ENCODE measurements around the gene ATP5ME.

Gene ATP5ME

DNA sequence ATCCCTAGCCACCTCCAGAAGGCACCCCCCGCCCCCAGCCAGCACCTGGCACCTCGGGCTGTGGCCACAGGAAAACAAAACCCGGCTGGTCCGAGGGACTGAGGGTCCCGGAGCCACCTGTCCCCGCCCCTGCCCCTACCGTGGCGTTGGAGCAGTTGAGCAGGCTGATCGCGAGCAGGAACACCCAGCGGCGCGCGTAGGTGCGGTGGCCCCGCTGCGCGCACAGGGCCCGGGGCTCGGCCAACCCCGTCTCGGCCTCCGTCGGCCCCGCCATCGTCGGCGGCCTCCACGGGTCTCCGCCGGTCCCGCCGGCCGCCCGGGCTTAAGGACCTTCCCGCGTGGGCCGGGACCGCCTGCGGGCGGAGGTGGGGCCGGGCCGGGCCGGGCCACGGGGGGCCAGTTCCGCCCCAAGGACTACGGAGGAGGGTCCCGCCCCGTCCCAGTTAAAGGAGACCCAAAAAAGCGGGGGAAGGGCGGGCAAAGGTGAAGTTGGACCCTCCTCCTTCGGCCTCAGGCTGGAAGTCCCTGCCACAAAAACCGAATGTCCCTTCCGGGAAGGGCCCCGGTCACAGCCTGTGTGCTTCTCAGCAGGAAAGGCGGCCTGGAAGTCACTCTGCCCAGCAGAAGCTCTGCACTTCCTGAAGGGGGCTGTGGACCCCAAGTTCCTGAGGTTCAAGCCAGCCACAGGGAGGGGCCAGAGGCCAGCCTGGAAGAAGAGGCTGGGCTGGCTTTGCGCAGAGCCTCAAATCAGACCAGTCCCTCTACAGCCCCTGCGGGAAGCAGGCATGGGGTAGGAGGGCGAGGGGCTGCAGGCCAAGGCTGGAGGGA, 15.0 kb upstream of the ATP5ME start, which contains the start of gene SLC49A3:
Gene SLC49A3 (minus strand): TSS at position 298 of the 828 bp plus-strand sequence. CDS start 24 bp downstream, at position 274.
- TF ChIP-seq, protein P1, sequence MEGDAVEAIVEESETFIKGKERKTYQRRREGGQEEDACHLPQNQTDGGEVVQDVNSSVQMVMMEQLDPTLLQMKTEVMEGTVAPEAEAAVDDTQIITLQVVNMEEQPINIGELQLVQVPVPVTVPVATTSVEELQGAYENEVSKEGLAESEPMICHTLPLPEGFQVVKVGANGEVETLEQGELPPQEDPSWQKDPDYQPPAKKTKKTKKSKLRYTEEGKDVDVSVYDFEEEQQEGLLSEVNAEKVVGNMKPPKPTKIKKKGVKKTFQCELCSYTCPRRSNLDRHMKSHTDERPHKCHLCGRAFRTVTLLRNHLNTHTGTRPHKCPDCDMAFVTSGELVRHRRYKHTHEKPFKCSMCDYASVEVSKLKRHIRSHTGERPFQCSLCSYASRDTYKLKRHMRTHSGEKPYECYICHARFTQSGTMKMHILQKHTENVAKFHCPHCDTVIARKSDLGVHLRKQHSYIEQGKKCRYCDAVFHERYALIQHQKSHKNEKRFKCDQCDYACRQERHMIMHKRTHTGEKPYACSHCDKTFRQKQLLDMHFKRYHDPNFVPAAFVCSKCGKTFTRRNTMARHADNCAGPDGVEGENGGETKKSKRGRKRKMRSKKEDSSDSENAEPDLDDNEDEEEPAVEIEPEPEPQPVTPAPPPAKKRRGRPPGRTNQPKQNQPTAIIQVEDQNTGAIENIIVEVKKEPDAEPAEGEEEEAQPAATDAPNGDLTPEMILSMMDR (IDR thresholded peaks at IDR 0.05) = no peak

DNA sequence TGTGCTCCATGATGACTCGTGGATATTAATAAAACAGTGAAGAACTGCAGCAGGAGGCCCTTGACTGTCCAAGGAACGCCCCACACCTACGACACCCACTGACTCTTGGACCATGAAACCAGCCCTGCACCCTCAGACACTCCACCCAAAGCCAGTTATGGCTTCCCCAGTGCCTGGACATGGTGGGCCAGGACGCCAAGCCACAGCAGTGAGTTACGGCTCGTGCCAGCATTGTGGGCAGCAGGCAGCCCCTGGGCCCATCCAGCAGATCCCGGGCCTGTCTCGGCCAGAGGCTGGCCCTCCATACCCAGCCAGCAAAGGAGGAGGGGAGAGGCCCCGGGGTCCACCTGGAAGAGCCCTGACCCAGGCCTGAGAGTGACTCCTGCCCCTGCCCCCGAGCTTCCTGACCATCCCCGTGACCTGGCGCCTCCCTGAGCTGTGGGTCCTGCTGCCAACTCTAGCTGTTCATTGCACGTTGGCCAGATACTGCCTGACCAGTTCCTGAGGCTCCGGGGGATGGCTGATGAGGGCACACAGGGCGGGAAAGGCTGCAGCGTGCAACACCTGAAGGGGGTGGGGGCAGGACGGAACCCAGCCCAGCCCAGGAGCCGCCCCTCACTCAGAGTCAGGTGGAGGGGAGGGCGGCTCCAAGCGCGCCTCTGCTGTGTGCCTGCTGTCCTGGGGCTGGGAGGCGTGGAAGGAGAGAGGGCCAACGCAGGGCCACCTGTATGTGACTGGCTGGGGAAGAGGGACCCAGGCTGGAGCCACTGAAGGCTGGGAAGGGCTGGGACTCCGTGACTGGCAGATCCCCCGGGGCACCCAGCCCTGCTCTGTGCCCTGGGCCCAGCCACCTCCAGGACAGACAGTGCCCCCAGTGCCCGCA, 14.1 kb upstream of the ATP5ME start:
- TF ChIP-seq, protein P1 (IDR thresholded peaks at IDR 0.05) = no peak

DNA sequence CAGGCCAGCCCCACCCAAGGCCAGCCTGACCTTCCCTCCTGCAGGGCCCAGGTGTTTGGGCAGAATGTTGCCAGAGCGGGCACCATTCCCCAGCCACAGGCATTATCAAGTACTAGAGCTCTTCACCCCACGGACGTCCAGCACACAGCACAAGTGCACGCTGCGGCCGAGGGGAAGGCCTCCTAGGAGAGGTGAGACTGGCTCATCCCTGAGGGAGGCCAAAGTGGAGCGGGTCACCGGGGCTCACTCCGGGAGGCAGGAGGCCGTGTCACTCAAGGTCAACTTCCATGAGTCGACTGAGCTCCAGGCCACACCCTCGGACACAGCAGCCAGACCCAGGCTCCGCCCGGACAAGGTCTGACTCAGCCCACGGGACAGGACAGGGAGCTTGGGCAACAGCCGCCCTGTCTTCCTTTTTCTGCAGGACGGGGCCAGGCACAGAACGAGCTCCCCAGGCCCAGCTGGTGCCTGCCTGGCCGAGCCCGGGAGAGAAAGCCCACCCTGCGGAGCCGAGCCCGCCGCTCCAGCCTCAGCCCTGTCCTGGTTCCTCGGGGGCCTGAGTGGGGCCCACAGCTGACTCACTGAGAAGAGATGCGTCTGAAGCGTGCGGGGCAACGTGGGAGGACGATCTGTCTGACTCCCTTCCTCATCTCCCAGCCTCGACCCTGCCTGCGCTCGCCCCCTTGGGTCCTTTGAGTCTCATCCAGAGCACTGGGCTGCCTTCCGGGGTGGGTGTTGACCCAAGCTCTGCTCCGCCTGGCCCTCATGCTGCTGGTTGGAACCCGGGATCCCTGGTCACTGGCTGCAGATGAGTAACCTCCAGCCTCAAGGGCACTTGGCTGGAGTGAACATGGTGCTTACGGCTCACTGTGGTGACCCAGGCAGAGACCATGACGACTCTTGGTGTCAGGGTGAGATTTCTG, 13.2 kb upstream of the ATP5ME start:
- TF ChIP-seq, protein P1 (IDR thresholded peaks at IDR 0.05) = no peak

DNA sequence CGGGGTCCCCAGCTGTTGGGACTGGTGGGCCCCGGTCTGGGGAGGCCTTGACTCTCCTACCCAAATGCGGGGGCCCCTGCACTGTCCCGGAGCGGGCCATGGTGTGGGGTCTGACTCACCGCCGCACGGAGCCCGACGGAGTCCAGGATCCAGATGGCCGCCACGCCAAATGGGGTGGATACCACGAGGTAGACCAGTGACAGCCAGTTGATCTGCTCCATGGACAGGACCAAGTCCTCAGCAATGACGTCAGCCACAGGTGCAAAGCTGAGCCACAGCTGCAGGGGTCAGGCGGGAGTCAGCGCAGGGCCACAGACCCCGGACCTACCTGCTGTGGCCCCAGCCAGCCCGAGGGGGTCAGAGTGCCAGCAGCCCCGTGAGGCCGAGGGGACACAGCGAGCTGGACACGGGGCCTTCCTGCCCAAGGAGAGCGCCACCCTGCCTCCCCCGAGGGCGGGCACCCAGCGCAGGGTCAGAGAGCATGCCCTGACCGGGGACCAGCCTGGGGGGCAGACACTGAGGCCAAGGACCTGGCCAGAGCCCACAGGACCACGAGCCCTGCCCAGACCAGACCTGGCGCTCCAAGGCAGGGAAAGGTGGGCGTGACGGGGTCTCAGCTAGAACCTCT, 12.5 kb upstream of the ATP5ME start:
- TF ChIP-seq, protein P1 (IDR thresholded peaks at IDR 0.05) = no peak

DNA sequence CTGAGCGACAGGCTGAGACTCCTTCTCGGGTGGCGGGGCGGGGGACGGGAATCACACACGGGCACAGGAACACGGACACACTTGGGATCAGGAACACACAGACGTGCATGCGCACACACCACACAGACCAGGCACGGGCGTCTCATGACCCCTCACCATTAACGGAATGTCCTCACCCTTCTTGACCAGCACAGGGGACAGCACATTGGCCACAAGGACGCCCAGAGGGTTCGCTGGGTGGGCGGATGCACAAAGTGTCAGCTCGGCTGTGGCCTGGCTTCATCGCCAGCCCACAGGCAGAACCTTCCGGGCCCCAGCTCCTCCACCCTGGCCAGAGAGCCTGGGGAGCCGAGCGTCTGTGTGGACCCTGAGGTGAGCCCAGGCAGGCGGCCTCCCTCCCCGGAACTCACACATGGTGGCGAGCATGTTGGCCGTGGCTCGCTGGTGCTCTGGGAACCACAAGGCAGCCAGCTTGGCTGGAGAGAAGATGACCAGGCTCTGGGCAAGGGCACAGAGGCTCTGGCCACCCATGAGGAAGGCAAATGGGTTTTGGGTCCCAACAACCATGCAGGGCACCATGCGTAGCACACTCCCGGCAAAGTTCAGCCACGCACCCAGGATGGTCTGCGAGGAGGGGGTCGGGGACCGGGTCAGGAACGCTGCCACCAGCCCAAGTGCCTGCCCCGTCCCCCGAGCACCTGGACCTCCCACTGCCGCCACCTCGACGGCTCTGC, 11.8 kb upstream of the ATP5ME start:
- TF ChIP-seq, protein P1 (IDR thresholded peaks at IDR 0.05) = no peak

DNA sequence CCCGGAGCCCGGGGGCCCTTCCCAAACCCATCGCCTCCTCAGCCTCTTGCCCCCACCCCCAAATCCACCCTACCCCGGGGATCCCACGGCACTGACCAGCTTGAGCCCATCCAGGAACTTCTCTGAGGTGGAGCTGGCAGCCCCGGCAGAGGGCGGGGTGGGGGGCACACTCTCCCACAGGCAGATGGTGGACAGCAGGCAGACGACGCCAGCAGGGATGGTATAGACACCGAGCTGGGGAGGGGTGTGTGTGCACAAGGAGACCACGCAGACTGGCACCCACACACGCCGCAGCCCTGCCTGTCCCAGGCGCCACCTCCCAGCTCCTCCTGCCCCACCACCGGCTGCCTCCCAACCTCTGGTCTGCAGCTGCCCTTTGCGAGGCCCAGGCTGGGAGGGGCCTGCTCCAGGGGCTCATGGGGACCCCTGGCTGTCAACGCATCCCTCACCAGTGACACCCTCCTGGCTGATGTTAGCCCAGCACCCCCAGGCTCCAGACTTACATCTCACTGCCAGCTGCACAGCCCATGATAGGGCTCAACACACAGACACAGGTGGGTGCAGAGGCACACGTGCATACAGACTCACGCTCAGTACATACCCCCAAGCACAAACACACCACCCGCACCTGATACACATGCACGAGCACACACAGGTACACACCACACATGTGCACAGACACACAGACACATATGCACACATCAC, 10.7 kb upstream of the ATP5ME start:
- TF ChIP-seq, protein P1 (IDR thresholded peaks at IDR 0.05) = no peak

Measured in LNCAP (cell line).